ENCODE measurements around the gene TTLL13. TPM values are rescaled to one million over a fixed set of nuclear protein-coding genes. Genes with fewer than 3 reads are reported as not detected.
"Not testable (repeated sequence)": the region's sequence is repeated elsewhere in the genome, so short reads cannot be mapped to it uniquely, and the experiment has no call there.

TTLL13 gene
- polyA plus RNA-seq, 1 donor from 2014 or later, result 0.33 TPM

DNA sequence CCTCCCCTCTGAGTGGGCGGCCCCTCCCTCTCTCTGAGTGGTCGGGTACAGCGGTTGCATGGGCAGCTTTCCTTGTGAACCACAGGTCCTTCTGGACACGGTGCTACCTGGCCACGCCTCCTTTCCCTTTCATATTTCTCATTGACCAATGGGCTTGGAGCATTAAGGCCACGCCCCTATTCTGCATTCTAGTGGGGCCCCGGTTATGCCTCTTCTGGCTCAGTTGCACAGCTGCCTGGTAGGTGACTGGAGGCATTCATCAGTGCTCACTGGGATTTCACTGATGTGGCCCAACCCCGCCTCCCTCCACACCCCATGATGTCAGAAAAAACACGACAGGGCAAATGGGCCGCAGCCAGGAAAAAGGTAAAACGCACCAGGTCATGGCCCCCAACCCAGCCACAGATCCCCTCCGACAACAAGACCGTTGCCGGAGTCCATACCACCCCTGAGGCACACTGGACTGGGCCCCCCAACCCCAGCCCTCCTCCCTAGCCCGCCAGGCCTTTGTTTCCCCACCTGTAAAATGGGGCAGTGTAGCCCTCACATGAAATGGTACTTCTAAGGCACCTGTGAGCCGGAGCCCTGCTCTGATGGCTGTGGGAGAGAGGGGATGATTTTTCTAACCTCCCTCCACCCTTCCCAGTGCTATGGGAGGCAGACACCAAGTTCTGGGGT lies 42.5 kb downstream of the TTLL13 start:
- Histone ChIP-seq H3K4me2 (ENCODE audit: low read length) (no peak overlapping the region), H3K36me3 (ENCODE audit: insufficient read depth, low read length) (no peaks in the 10 kb centered on the region), H2AFZ (ENCODE audit: low read depth, low read length) (no peak overlapping the region), H3F3A (ENCODE audit: insufficient read depth, low read length, poor library complexity, severe bottlenecking) (no peaks in the 10 kb centered on the region), H3K4me3 (ENCODE audit: low read length) (no peak overlapping the region), H3K27ac (ENCODE audit: low read length) (no peak overlapping the region), H4K20me1 (ENCODE audit: insufficient read depth) (no peaks in the 10 kb centered on the region), H3K27me3 (ENCODE audit: insufficient read depth, low read depth, low read length) (no peaks in the 10 kb centered on the region), H3K9me3 (ENCODE audit: low read length) (no peaks in the 10 kb centered on the region), H3K79me2 (replicated peaks; ENCODE audit: insufficient read depth, low read length) (no peaks in the 10 kb centered on the region), H3K9ac (ENCODE audit: low read length) (no peak overlapping the region), H3K9me2 (ENCODE audit: insufficient read depth, low read length) (no peaks in the 10 kb centered on the region)
- no peak for TF ChIP-seq RAD21 (conservative IDR thresholded peaks at IDR 0.05)
- TF ChIP-seq, protein P1, sequence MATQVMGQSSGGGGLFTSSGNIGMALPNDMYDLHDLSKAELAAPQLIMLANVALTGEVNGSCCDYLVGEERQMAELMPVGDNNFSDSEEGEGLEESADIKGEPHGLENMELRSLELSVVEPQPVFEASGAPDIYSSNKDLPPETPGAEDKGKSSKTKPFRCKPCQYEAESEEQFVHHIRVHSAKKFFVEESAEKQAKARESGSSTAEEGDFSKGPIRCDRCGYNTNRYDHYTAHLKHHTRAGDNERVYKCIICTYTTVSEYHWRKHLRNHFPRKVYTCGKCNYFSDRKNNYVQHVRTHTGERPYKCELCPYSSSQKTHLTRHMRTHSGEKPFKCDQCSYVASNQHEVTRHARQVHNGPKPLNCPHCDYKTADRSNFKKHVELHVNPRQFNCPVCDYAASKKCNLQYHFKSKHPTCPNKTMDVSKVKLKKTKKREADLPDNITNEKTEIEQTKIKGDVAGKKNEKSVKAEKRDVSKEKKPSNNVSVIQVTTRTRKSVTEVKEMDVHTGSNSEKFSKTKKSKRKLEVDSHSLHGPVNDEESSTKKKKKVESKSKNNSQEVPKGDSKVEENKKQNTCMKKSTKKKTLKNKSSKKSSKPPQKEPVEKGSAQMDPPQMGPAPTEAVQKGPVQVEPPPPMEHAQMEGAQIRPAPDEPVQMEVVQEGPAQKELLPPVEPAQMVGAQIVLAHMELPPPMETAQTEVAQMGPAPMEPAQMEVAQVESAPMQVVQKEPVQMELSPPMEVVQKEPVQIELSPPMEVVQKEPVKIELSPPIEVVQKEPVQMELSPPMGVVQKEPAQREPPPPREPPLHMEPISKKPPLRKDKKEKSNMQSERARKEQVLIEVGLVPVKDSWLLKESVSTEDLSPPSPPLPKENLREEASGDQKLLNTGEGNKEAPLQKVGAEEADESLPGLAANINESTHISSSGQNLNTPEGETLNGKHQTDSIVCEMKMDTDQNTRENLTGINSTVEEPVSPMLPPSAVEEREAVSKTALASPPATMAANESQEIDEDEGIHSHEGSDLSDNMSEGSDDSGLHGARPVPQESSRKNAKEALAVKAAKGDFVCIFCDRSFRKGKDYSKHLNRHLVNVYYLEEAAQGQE (IDR thresholded peaks at IDR 0.05; ENCODE audit: borderline replicate concordance), result no peak
- no peak for TF ChIP-seq EZH2 (IDR thresholded peaks at IDR 0.05; ENCODE audit: borderline replicate concordance, insufficient read depth, low read length, poor library complexity, severe bottlenecking)
- TF ChIP-seq TAF1 (IDR thresholded peaks at IDR 0.05; ENCODE audit: low read depth), result no peak
- TF ChIP-seq POLR2AphosphoS5 (IDR thresholded peaks at IDR 0.05), result no peak
- no peak for TF ChIP-seq EP300 (conservative IDR thresholded peaks at IDR 0.05; ENCODE audit: poor library complexity, severe bottlenecking)
- TF ChIP-seq, protein P2, sequence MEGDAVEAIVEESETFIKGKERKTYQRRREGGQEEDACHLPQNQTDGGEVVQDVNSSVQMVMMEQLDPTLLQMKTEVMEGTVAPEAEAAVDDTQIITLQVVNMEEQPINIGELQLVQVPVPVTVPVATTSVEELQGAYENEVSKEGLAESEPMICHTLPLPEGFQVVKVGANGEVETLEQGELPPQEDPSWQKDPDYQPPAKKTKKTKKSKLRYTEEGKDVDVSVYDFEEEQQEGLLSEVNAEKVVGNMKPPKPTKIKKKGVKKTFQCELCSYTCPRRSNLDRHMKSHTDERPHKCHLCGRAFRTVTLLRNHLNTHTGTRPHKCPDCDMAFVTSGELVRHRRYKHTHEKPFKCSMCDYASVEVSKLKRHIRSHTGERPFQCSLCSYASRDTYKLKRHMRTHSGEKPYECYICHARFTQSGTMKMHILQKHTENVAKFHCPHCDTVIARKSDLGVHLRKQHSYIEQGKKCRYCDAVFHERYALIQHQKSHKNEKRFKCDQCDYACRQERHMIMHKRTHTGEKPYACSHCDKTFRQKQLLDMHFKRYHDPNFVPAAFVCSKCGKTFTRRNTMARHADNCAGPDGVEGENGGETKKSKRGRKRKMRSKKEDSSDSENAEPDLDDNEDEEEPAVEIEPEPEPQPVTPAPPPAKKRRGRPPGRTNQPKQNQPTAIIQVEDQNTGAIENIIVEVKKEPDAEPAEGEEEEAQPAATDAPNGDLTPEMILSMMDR (IDR thresholded peaks at IDR 0.05; ENCODE audit: poor library complexity, severe bottlenecking), result no peak
- TF ChIP-seq SMC3 (conservative IDR thresholded peaks at IDR 0.05; ENCODE audit: poor library complexity), result no peak
- TF ChIP-seq MXI1 (conservative IDR thresholded peaks at IDR 0.05; ENCODE audit: poor library complexity, severe bottlenecking), result no peak

DNA sequence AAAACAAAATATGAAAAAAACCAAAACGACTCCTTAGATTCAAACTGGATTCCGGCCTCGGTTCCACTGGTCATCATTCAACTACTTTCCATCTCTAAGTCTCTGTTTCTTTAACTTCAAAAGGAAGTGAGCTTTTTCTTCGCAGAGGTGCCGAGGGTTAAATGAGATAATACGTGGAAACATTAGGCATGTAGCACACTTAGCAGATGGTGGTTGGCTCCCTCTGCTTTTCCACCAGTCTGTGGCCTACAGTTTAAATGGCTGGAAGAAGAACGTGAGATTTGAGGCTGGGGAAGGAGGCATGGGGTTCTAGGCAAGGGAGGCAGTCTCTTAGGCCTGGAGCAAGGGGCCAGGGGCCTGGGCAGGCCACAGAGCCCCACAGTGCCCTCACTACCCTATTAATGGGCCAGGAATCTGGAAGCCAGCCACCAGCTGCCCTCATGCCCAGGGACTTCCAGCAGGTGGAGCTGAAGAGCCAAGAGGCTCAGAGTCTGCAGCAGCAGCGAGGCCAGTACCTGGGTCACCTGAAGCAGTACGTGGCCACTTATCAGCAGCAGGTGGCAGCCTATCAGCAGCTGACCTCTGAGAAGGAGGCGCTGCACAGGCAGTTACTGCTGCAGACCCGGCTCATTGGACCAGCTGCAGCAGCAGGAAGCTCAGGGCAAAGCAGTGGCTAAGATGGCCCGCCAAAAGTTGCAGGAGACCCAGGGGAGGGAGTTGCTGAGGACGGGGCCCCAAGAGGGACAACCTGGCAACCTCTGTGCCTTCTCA lies 43.9 kb downstream of the TTLL13 start:
- H3K9me3 ChIP-seq (ENCODE audit: low read length); H3K4me3 ChIP-seq (ENCODE audit: low read length); H3K9me2 ChIP-seq (ENCODE audit: insufficient read depth, low read length); H3K36me3 ChIP-seq (ENCODE audit: insufficient read depth, low read length); H3K4me2 ChIP-seq (ENCODE audit: low read length); H3K79me2 ChIP-seq (replicated peaks; ENCODE audit: insufficient read depth, low read length); H3K27me3 ChIP-seq (ENCODE audit: insufficient read depth, low read depth, low read length); H3K27ac ChIP-seq (ENCODE audit: low read length); H3K9ac ChIP-seq (ENCODE audit: low read length); H2AFZ ChIP-seq (ENCODE audit: low read depth, low read length); H3F3A ChIP-seq (ENCODE audit: insufficient read depth, low read length, poor library complexity, severe bottlenecking); H4K20me1 ChIP-seq (ENCODE audit: insufficient read depth): not testable (repeated sequence)
- peak; percentile 21 for TF ChIP-seq SMC3 (conservative IDR thresholded peaks at IDR 0.05; ENCODE audit: poor library complexity)
- TF ChIP-seq, protein P2 (IDR thresholded peaks at IDR 0.05; ENCODE audit: poor library complexity, severe bottlenecking), result peak; percentile 51
